SK-N-SH treated with all-trans-retinoic acid at 6 μM for 48 hours (cell line): ENCODE measurements around the gene NPAS2.

Experiments used
- CSDC2 ChIP-seq: fragments of 250-450 bp; sonication (Bioruptor Pico); IDR thresholded peaks from 2 replicates; pipeline ENCODE4 v1.5.0; 2020; ENCODE audit warnings: mild to moderate bottlenecking, moderate library complexity
- ESRRG ChIP-seq: fragments of 250-450 bp; sonication (Bioruptor Pico); IDR thresholded peaks from 2 replicates; pipeline ENCODE4 v1.6.1; 2021; ENCODE audit warnings: mild to moderate bottlenecking
- RARB ChIP-seq: fragments of 250-450 bp; sonication (Bioruptor Pico); IDR thresholded peaks from 2 replicates; pipeline ENCODE4 v1.8.0; 2021; ENCODE audit warnings: mild to moderate bottlenecking, moderate library complexity
- TCF4 ChIP-seq: fragments of 250-450 bp; sonication (Bioruptor Pico); IDR thresholded peaks from 2 replicates; pipeline ENCODE4 v1.8.0; 2021; ENCODE audit warnings: mild to moderate bottlenecking, moderate library complexity, borderline replicate concordance
- ZC3H10 ChIP-seq: fragments of 250-450 bp; sonication (Bioruptor Pico); IDR thresholded peaks from 2 replicates; pipeline ENCODE4 v1.5.1; 2021; ENCODE audit warnings: mild to moderate bottlenecking, moderate library complexity
- ZFP3 ChIP-seq: fragments of 250-450 bp; sonication (Bioruptor Pico); IDR thresholded peaks from 2 replicates; pipeline ENCODE4 v1.5.0; 2020; ENCODE audit warnings: mild to moderate bottlenecking, moderate library complexity
- ZFP30 ChIP-seq: fragments of 450-650 bp; formaldehyde crosslinking; IDR thresholded peaks from 2 replicates; pipeline ENCODE4 v1.5.0; 2022; ENCODE audit warnings: mild to moderate bottlenecking, moderate library complexity
- ZNF565 ChIP-seq: fragments of 450-650 bp; formaldehyde crosslinking; conservative IDR thresholded peaks from 2 replicates; pipeline ENCODE4 v1.5.0; 2020; ENCODE audit warnings: low read depth, mild to moderate bottlenecking, moderate library complexity
- ZNF8 ChIP-seq: fragments of 450-650 bp; formaldehyde crosslinking; IDR thresholded peaks from 2 replicates; pipeline ENCODE4 v1.5.0; 2020; ENCODE audit warnings: mild to moderate bottlenecking, moderate library complexity
- TF ChIP-seq, protein P1 (sequence below): fragments of 250-450 bp; sonication (Bioruptor Pico); IDR thresholded peaks from 2 replicates; pipeline ENCODE4 v1.8.0; 2020; ENCODE audit warnings: mild to moderate bottlenecking, moderate library complexity, borderline replicate concordance
- TF ChIP-seq, protein P2 (sequence below): fragments of 250-450 bp; sonication (Bioruptor Pico); IDR thresholded peaks from 2 replicates; pipeline ENCODE4 v1.5.1; 2021; ENCODE audit warnings: mild to moderate bottlenecking, moderate library complexity
- TF ChIP-seq, protein P3 (sequence below): fragments of 250-450 bp; sonication (Bioruptor Pico); IDR thresholded peaks from 2 replicates; pipeline ENCODE4 v1.5.0; 2020; ENCODE audit warnings: mild to moderate bottlenecking, moderate library complexity
- TF ChIP-seq, protein P4 (sequence below): fragments of 250-450 bp; sonication (Bioruptor Pico); IDR thresholded peaks from 2 replicates; pipeline ENCODE4 v1.8.0; 2021; ENCODE audit warnings: low read depth, mild to moderate bottlenecking, moderate library complexity, borderline replicate concordance
- TF ChIP-seq, protein P5 (sequence below): fragments of 250-450 bp; sonication (Bioruptor Pico); IDR thresholded peaks from 2 replicates; pipeline ENCODE4 v1.5.1; 2020; ENCODE audit warnings: low read depth, mild to moderate bottlenecking, moderate library complexity

DNA sequence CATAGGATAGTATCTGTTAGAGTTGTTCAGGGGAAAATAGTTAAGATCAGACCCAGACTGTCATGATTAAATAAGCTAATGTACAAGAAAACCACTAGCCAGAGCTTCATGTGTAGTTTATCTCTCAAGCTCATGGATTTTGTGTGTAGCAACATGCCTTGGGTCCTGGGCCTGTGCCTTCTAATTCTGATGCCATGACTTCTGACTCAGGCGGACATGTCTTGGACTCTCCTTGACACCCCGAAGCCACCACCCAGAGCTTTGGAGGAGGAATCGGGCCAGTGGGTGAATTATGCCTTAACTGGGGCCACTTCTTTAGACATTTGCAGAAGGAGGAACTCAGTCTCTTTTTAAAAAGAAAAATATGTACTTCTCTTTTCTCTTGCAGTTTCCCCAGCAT is 68.7 kb downstream of the NPAS2 start:
- TF ChIP-seq ESRRG (no peak), RARB (CRISPR knock-in tag) (no peak), ZNF8 (CRISPR knock-in tag) (no peak), ZNF565 (no peak), TCF4 (CRISPR knock-in tag) (no peak), ZFP3 (no peak), ZC3H10 (CRISPR knock-in tag) (no peak), ZFP30 (CRISPR knock-in tag) (no peak), CSDC2 (no peak)
- TF ChIP-seq, protein P1, sequence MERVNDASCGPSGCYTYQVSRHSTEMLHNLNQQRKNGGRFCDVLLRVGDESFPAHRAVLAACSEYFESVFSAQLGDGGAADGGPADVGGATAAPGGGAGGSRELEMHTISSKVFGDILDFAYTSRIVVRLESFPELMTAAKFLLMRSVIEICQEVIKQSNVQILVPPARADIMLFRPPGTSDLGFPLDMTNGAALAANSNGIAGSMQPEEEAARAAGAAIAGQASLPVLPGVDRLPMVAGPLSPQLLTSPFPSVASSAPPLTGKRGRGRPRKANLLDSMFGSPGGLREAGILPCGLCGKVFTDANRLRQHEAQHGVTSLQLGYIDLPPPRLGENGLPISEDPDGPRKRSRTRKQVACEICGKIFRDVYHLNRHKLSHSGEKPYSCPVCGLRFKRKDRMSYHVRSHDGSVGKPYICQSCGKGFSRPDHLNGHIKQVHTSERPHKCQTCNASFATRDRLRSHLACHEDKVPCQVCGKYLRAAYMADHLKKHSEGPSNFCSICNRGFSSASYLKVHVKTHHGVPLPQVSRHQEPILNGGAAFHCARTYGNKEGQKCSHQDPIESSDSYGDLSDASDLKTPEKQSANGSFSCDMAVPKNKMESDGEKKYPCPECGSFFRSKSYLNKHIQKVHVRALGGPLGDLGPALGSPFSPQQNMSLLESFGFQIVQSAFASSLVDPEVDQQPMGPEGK: no peak
- TF ChIP-seq, protein P2, sequence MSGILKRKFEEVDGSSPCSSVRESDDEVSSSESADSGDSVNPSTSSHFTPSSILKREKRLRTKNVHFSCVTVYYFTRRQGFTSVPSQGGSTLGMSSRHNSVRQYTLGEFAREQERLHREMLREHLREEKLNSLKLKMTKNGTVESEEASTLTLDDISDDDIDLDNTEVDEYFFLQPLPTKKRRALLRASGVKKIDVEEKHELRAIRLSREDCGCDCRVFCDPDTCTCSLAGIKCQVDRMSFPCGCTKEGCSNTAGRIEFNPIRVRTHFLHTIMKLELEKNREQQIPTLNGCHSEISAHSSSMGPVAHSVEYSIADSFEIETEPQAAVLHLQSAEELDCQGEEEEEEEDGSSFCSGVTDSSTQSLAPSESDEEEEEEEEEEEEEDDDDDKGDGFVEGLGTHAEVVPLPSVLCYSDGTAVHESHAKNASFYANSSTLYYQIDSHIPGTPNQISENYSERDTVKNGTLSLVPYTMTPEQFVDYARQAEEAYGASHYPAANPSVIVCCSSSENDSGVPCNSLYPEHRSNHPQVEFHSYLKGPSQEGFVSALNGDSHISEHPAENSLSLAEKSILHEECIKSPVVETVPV (CRISPR knock-in tag): no peak
- TF ChIP-seq, protein P3, sequence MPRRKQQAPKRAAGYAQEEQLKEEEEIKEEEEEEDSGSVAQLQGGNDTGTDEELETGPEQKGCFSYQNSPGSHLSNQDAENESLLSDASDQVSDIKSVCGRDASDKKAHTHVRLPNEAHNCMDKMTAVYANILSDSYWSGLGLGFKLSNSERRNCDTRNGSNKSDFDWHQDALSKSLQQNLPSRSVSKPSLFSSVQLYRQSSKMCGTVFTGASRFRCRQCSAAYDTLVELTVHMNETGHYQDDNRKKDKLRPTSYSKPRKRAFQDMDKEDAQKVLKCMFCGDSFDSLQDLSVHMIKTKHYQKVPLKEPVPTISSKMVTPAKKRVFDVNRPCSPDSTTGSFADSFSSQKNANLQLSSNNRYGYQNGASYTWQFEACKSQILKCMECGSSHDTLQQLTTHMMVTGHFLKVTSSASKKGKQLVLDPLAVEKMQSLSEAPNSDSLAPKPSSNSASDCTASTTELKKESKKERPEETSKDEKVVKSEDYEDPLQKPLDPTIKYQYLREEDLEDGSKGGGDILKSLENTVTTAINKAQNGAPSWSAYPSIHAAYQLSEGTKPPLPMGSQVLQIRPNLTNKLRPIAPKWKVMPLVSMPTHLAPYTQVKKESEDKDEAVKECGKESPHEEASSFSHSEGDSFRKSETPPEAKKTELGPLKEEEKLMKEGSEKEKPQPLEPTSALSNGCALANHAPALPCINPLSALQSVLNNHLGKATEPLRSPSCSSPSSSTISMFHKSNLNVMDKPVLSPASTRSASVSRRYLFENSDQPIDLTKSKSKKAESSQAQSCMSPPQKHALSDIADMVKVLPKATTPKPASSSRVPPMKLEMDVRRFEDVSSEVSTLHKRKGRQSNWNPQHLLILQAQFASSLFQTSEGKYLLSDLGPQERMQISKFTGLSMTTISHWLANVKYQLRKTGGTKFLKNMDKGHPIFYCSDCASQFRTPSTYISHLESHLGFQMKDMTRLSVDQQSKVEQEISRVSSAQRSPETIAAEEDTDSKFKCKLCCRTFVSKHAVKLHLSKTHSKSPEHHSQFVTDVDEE: no peak
- TF ChIP-seq, protein P4, sequence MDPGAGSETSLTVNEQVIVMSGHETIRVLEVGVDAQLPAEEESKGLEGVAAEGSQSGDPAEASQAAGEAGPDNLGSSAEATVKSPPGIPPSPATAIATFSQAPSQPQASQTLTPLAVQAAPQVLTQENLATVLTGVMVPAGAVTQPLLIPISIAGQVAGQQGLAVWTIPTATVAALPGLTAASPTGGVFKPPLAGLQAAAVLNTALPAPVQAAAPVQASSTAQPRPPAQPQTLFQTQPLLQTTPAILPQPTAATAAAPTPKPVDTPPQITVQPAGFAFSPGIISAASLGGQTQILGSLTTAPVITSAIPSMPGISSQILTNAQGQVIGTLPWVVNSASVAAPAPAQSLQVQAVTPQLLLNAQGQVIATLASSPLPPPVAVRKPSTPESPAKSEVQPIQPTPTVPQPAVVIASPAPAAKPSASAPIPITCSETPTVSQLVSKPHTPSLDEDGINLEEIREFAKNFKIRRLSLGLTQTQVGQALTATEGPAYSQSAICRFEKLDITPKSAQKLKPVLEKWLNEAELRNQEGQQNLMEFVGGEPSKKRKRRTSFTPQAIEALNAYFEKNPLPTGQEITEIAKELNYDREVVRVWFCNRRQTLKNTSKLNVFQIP: no peak
- TF ChIP-seq, protein P5, sequence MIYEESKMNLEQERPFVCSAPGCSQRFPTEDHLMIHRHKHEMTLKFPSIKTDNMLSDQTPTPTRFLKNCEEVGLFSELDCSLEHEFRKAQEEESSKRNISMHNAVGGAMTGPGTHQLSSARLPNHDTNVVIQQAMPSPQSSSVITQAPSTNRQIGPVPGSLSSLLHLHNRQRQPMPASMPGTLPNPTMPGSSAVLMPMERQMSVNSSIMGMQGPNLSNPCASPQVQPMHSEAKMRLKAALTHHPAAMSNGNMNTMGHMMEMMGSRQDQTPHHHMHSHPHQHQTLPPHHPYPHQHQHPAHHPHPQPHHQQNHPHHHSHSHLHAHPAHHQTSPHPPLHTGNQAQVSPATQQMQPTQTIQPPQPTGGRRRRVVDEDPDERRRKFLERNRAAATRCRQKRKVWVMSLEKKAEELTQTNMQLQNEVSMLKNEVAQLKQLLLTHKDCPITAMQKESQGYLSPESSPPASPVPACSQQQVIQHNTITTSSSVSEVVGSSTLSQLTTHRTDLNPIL (CRISPR knock-in tag): no peak
